NCI-H2227 (cell line): Measurements from ENCODE around the gene CMSS1.

Experiments used
- DNase-seq: peaks from one replicate; lab custom pipeline; 2025; ENCODE audit not compliant: unreplicated experiment; lab: John Stamatoyannopoulos, UW

CMSS1 gene

GRCh38 chr3:99954914-99955644 is 137.4 kb downstream of the CMSS1 start:
- peak; percentile 78 for DNase-seq

- no peak for DNase-seq
These were observed 138.3 kb downstream of the CMSS1 start for GRCh38 chr3:99955773-99956562.

- DNase-seq, result no peak
These were observed 139.6 kb downstream of the CMSS1 start for GRCh38 chr3:99957151-99957796.

GRCh38 chr3:99958222-99958912 is 140.7 kb downstream of the CMSS1 start:
- no peak for DNase-seq

- no peak for DNase-seq
These were observed 142.6 kb downstream of the CMSS1 start for GRCh38 chr3:99960123-99960878.

GRCh38 chr3:99960941-99961340 is 143.3 kb downstream of the CMSS1 start:
- DNase-seq, result no peak

GRCh38 chr3:99961756-99962515 is 144.3 kb downstream of the CMSS1 start:
- DNase-seq, result no peak

- DNase-seq, result no peak
These were observed 145.0 kb downstream of the CMSS1 start for GRCh38 chr3:99962703-99963102.

GRCh38 chr3:99965077-99965476 is 147.4 kb downstream of the CMSS1 start:
- no peak for DNase-seq

- DNase-seq, result no peak
These were observed 148.2 kb downstream of the CMSS1 start for GRCh38 chr3:99965681-99966408.

- DNase-seq, result no peak
These were observed 149.2 kb downstream of the CMSS1 start for GRCh38 chr3:99966662-99967416.

GRCh38 chr3:99967796-99968195 is 150.1 kb downstream of the CMSS1 start:
- DNase-seq, result no peak

GRCh38 chr3:99969136-99969535 is 151.5 kb downstream of the CMSS1 start:
- DNase-seq, result no peak

GRCh38 chr3:99970198-99970597 is 152.5 kb downstream of the CMSS1 start:
- DNase-seq, result no peak

- DNase-seq, result no peak
These were observed 154.1 kb downstream of the CMSS1 start for GRCh38 chr3:99971761-99972160.

- peak; percentile 46 for DNase-seq
These were observed 154.9 kb downstream of the CMSS1 start for GRCh38 chr3:99972380-99973104.

- DNase-seq, result no peak
These were observed 157.3 kb downstream of the CMSS1 start for GRCh38 chr3:99974989-99975388.

GRCh38 chr3:99976584-99976983 is 158.9 kb downstream of the CMSS1 start:
- no peak for DNase-seq
